Astrocyte of the cerebellum (primary cell): ENCODE results near the gene MOK.

ENCODE experiments used
- DNase-seq: peaks from one replicate; pipeline ENCODE4 v3.0.0-alpha.2; 2011; ENCODE audit warnings: low read depth
- H3K4me3 ChIP-seq: 2 replicates; pipeline ENCODE4 v1.5.1; 2011; ENCODE audit warnings: mild to moderate bottlenecking, low read depth, low read length, moderate library complexity
- CTCF ChIP-seq: IDR thresholded peaks from 2 replicates; pipeline ENCODE4 v1.5.1; 2012; ENCODE audit warnings: low read length, low read depth, moderate library complexity, mild to moderate bottlenecking; ENCODE audit errors: missing control alignments
- in situ Hi-C: cut with HindIII; loops from 2 replicates; pipeline ENCODE4 v1.10.0; 2017; ENCODE audit warnings: low sequenced_read_pairs

The MOK gene

GRCh38 chr14:102323102-102323501 lies 18.1 kb upstream of the MOK start:
- no peak overlapping the region for H3K4me3 ChIP-seq
- DNase-seq, result peak; percentile 63
- peak; percentile 80 for TF ChIP-seq CTCF

GRCh38 chr14:102321456-102322422 lies 16.8 kb upstream of the MOK start:
- TF ChIP-seq CTCF, result no peak
- H3K4me3 ChIP-seq, result no peak overlapping the region
- in situ Hi-C loops, result loop anchor here (25.0 kb wide), 1 partner anchor 234 kb away; the partner anchor contains the start of gene HSP90AA1
- no peak for DNase-seq

More at GRCh38 chr14:102323102-102323501, 18.1 kb upstream of the MOK start:
- in situ Hi-C loops, result loop anchor here (25.0 kb wide), 1 partner anchor 236 kb away; the partner anchor contains the start of gene HSP90AA1

- in situ Hi-C loops, result loop anchor here (25.0 kb wide), 1 partner anchor 234 kb away; the partner anchor contains the start of gene HSP90AA1
- DNase-seq, result no peak
- peak overlapping the region; percentile 79 for H3K4me3 ChIP-seq
- no peak for TF ChIP-seq CTCF
Observed at GRCh38 chr14:102320671-102321455, 15.9 kb upstream of the MOK start.

- in situ Hi-C loops, result loop anchor here (25.0 kb wide), 1 partner anchor 233 kb away; the partner anchor contains the start of gene HSP90AA1
- TF ChIP-seq CTCF, result no peak
- H3K4me3 ChIP-seq, result peak overlapping the region; percentile 79
- no peak for DNase-seq
Observed at GRCh38 chr14:102320033-102320660, 15.2 kb upstream of the MOK start.

GRCh38 chr14:102319351-102320032 lies 14.5 kb upstream of the MOK start, which contains the start of gene ZNF839:
Gene ZNF839, plus strand, starts transcription at chr14:102319746. Its CDS starts 20 bp downstream, at chr14:102319766.
- no peak for TF ChIP-seq CTCF
- in situ Hi-C loops, result loop anchor here (25.0 kb wide), 1 partner anchor 232 kb away; the partner anchor contains the start of gene HSP90AA1
- H3K4me3 ChIP-seq, result peak within 1 kb of the TSS; percentile 79
- peak; percentile 61 for DNase-seq
